WERI-Rb-1 (cell line): Measurements from ENCODE around the gene MEST.

Source experiments
- DNase-seq: peaks from one replicate; pipeline ENCODE4 v3.0.0-alpha.2; 2020
- H3K27ac ChIP-seq: fragments of 250-450 bp; sonication (Bioruptor Pico); 2 replicates; pipeline ENCODE4 v1.5.1; 2020; ENCODE audit warnings: mild to moderate bottlenecking, moderate library complexity
- H3K27me3 ChIP-seq: fragments of 250-450 bp; sonication (Bioruptor Pico); 2 replicates; pipeline ENCODE4 v1.5.1; 2021; ENCODE audit warnings: mild to moderate bottlenecking, low read depth, moderate library complexity; ENCODE audit not compliant: insufficient read depth, severe bottlenecking
- H3K36me3 ChIP-seq: fragments of 250-450 bp; sonication (Bioruptor Pico); 2 replicates; pipeline ENCODE4 v1.5.1; 2020; ENCODE audit warnings: mild to moderate bottlenecking, moderate library complexity
- H3K4me3 ChIP-seq: 2 replicates; pipeline ENCODE4 v1.5.1; 2011; ENCODE audit warnings: low read depth, mild to moderate bottlenecking, control low read depth, low read length
- H3K9me3 ChIP-seq: fragments of 250-450 bp; sonication (Bioruptor Pico); 2 replicates; pipeline ENCODE4 v1.5.1; 2021; ENCODE audit warnings: mild to moderate bottlenecking, moderate library complexity; ENCODE audit not compliant: severe bottlenecking
- CTCF ChIP-seq: IDR thresholded peaks from 2 replicates; pipeline ENCODE4 v1.5.1; 2011; ENCODE audit warnings: low read depth, mild to moderate bottlenecking, control low read depth, inconsistent platforms, low read length

MEST gene

GRCh38 chr7:130479716-130480400 lies 12.0 kb upstream of the MEST start:
- H3K27me3 ChIP-seq: no peaks in the 10 kb centered on the region
- H3K27ac ChIP-seq: no peak overlapping the region
- no peak for TF ChIP-seq CTCF
- no peaks in the 10 kb centered on the region for H3K36me3 ChIP-seq
- peaks cover 5% of the 10 kb centered on the region for H3K9me3 ChIP-seq
- no peak for DNase-seq
- no peak overlapping the region for H3K4me3 ChIP-seq

- Histone ChIP-seq H3K27me3 (no peaks in the 10 kb centered on the region), H3K9me3 (peaks cover 5% of the 10 kb centered on the region), H3K4me3 (no peak overlapping the region), H3K27ac (no peak overlapping the region), H3K36me3 (no peaks in the 10 kb centered on the region)
- TF ChIP-seq CTCF: no peak
- DNase-seq: no peak
Observed at GRCh38 chr7:130481898-130482297, 10.0 kb upstream of the MEST start.

GRCh38 chr7:130483031-130483430 lies 8.9 kb upstream of the MEST start:
- TF ChIP-seq CTCF: no peak
- Histone ChIP-seq H3K27ac (no peak overlapping the region), H3K9me3 (peaks cover 2% of the 10 kb centered on the region)

DNA sequence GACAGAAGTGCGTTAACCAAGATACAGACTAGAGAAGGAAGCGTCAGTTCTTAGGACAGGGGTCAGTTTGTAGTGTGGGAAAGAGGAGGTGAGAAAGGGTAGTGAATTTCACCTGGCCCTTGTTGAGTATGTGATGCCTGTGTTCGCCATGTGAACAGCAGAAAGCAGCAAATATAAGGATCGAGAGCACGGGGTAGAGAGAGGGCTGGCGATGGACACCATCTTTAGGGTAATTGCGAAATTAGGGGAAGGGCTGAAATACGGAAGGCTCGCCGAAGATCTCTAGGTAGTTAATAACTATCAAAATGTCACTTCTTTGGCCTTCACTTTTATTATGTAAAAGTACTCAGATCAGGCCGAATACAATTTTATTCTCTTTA lies 6.2 kb upstream of the MEST start:
- DNase-seq: no peak
- H3K36me3 ChIP-seq: no peaks in the 10 kb centered on the region
- no peak overlapping the region for H3K4me3 ChIP-seq
- H3K27me3 ChIP-seq: no peaks in the 10 kb centered on the region
- no peak overlapping the region for H3K27ac ChIP-seq
- H3K9me3 ChIP-seq: no peaks in the 10 kb centered on the region
- no peak for TF ChIP-seq CTCF

More at GRCh38 chr7:130483031-130483430, 8.9 kb upstream of the MEST start:
- H3K36me3 ChIP-seq: no peaks in the 10 kb centered on the region
- no peak for DNase-seq
- H3K27me3 ChIP-seq: no peaks in the 10 kb centered on the region
- no peak overlapping the region for H3K4me3 ChIP-seq

GRCh38 chr7:130486114-130486953 lies 5.6 kb upstream of the MEST start:
- 0 out of 2 replicates have a peak, but pooled peaks have one; percentile 23 for TF ChIP-seq CTCF
- Histone ChIP-seq H3K4me3 (no peak overlapping the region), H3K27me3 (no peaks in the 10 kb centered on the region), H3K27ac (no peak overlapping the region), H3K36me3 (no peaks in the 10 kb centered on the region), H3K9me3 (no peaks in the 10 kb centered on the region)
- peak; percentile 14 for DNase-seq
